Right atrium auricular region (tissue), 2 donors: ENCODE data around the gene MVD. TPM values are rescaled to one million over a fixed set of nuclear protein-coding genes. Genes with fewer than 3 reads are reported as not detected.

Source experiments
- DNase-seq: peaks from one replicate; pipeline ENCODE4 v3.0.0-alpha.2; 2019; ENCODE audit warnings: low spot score
- H3K27ac ChIP-seq, 2 donors: fragments of 200-600 bp; sonication (generic); 1 replicate in 1 of 2; 2 replicates in 1 of 2; pipeline ENCODE4 v1.5.1; 2016 to 2019
- H3K27me3 ChIP-seq, 2 donors: fragments of 200-600 bp; sonication (generic); one replicate each; pipeline versions ENCODE4 v1.5.1 to v1.6.0; 2017 to 2019
- H3K36me3 ChIP-seq: fragments of 200-600 bp; sonication (generic); one replicate; pipeline ENCODE4 v1.5.1; 2016
- H3K4me1 ChIP-seq, 2 donors: fragments of 200-600 bp; sonication (generic); one replicate each; pipeline versions ENCODE4 v1.5.1 to v1.6.0; 2017 to 2019
- H3K4me3 ChIP-seq, 2 donors: fragments of 200-600 bp; sonication (generic); 1 replicate in 1 of 2; 2 replicates in 1 of 2; pipeline ENCODE4 v1.5.1; 2017 to 2019; ENCODE audit warnings: mild to moderate bottlenecking in 1 of 2, moderate library complexity in 1 of 2
- H3K9me3 ChIP-seq, 2 donors: fragments of 200-600 bp; sonication (generic); one replicate each; pipeline ENCODE4 v1.5.1; 2019
- total RNA-seq, 2 donors: library from RNA; depleted of rRNA; stranded (reverse); fragments of >200 nt; gene quantifications; one replicate each; pipeline ENCODE4 v1.1.0, GENCODE V29; 2016
- TF ChIP-seq, protein P1 (sequence below), 2 donors: fragments of 200-600 bp; sonication (generic); IDR thresholded peaks; one replicate each; pipeline ENCODE4 v1.5.1; 2019; ENCODE audit warnings: antibody characterized with exemption in 2 of 2

The MVD gene
- total RNA-seq, 2 donors from 2014 or later: 21.5 to 23.1 TPM

DNA sequence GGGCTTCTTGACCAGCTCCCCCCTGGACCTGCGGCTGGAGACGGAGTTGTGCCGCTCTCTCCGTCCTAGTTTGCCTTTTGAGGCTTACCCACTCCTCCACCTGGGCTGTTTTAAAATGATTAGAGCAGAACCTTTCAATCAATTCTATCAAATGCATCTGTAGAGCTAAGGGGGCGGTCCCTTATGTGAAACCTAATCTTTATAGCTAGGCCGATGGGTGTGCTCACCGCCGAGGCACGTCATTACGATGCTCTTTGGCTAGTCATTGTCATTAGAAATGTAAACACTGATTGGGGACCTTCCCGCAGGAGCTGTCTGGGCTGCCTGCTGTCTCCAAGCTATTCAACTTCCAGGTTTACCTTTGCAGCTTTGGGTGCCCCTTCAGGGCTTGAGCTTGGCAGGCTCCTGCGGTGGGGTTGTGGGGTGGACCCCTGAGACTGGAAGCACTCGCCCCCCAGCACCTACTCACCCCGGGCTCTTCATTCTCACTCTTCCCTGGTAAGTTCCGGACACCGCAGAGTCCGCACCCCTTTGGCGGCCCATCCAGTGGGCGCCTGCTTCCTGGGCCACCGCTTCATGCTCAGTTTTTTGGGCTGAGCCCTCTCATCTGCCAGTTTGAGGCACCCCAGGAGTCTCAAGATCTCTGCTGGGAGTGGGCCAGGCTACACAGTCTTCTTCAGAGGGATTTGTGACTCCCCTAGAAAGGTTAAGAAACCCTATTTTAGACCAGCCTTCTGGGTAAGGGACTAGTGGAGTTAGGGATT is 45.4 kb downstream of the MVD start:
- no peak for DNase-seq
- TF ChIP-seq, protein P1, sequence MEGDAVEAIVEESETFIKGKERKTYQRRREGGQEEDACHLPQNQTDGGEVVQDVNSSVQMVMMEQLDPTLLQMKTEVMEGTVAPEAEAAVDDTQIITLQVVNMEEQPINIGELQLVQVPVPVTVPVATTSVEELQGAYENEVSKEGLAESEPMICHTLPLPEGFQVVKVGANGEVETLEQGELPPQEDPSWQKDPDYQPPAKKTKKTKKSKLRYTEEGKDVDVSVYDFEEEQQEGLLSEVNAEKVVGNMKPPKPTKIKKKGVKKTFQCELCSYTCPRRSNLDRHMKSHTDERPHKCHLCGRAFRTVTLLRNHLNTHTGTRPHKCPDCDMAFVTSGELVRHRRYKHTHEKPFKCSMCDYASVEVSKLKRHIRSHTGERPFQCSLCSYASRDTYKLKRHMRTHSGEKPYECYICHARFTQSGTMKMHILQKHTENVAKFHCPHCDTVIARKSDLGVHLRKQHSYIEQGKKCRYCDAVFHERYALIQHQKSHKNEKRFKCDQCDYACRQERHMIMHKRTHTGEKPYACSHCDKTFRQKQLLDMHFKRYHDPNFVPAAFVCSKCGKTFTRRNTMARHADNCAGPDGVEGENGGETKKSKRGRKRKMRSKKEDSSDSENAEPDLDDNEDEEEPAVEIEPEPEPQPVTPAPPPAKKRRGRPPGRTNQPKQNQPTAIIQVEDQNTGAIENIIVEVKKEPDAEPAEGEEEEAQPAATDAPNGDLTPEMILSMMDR (IDR thresholded peaks at IDR 0.05): no peak
- Histone ChIP-seq H3K4me3 (no peak overlapping the region), H3K27ac (no peak overlapping the region), H3K36me3 (peaks cover 22% of the 10 kb centered on the region), H3K27me3 (no peaks in the 10 kb centered on the region), H3K4me1 (peaks cover 0 to 21% of the 10 kb centered on the region in 2 donors), H3K9me3 (no peaks in the 10 kb centered on the region)

DNA sequence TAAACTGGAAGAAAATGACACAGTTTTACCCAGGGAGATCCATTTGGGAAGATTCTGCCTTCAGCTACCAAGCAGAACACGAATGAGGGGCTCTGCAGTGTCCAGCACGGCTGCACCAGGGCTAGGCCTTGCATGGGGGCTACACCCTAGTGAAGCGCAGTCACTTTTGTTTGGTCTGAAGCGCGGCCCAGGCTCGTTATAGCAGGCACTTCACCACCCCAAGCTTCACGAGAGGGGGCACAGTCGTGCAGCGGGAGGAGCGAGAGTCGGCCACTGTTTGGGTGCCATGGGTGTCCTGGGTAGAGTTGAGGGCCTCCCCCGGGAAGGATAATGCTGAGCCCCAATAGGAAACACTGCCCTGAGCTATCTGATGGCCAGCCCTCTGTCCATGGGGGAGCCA is 46.2 kb downstream of the MVD start:
- TF ChIP-seq, protein P1 (IDR thresholded peaks at IDR 0.05): no peak
- Histone ChIP-seq H3K27ac (no peak overlapping the region), H3K27me3 (no peaks in the 10 kb centered on the region), H3K36me3 (peaks cover 17% of the 10 kb centered on the region), H3K4me1 (peaks cover 0 to 21% of the 10 kb centered on the region in 2 donors), H3K9me3 (no peaks in the 10 kb centered on the region), H3K4me3 (no peak overlapping the region)
- no peak for DNase-seq

DNA sequence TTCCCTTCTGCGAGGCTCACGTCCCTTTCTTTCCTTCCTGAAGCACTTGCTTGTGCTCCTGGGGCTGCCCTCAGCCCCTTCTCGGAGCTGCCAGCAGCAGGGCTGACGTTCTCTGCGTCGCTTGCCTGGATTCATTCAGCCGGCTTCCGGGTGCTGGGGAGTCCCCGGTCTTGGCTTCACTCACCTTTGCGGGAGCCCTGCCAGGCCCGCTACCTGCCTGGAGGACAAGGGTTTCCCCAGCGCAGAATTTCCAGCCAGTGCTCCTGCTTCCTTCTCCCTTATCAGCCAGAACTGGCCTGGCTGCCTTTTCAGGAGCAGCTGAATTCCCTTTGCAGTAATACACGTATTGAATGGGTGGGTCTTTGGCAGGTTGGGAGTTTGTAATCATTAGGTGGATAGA is 46.6 kb downstream of the MVD start:
- Histone ChIP-seq H3K36me3 (peaks cover 17% of the 10 kb centered on the region), H3K27ac (no peak overlapping the region), H3K4me1 (peaks cover 0 to 21% of the 10 kb centered on the region in 2 donors), H3K9me3 (no peaks in the 10 kb centered on the region), H3K4me3 (no peak overlapping the region), H3K27me3 (no peaks in the 10 kb centered on the region)
- no peak for DNase-seq
- TF ChIP-seq, protein P1 (IDR thresholded peaks at IDR 0.05): no peak

DNA sequence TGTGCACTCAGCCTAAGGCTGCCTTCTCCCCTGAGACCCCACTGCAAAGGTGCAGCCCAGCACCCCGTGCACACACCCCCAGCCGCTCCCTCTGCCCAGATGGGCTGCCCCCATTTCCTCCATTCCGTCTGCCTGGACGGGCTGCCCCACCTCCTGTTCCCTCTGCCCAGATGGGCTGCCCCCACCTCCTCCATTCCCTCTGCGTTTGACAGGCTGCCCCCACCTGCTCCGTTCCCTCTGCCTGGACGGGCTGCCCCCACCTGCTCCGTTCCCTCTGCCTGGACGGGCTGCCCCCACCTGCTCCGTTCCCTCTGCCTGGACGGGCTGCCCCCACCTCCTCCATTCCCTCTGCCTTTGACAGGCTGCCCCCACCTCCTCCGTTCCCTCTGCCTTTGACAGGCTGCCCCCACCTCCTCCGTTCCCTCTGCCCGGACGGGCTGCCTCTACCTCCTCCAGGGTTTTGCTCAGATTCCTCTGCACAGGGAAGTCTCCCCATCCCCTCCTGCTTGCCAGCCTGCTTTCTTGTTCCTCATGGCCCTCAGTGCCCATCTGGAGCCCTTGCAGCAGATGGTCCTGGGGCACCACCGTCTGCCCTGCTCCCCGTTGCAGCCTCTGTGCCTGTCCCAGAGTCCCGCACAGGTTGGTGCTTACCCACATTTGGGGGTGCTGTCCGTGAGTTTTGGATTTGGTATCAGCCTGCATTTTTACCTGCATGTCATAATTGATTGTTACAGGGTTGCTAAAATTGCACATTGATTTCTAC is 47.9 kb downstream of the MVD start:
- DNase-seq: no peak
- Histone ChIP-seq H3K4me1 (peaks cover 0 to 21% of the 10 kb centered on the region in 2 donors), H3K9me3 (no peaks in the 10 kb centered on the region), H3K36me3 (peaks cover 29% of the 10 kb centered on the region), H3K4me3 (no peak overlapping the region), H3K27me3 (no peaks in the 10 kb centered on the region), H3K27ac (no peak overlapping the region)
- TF ChIP-seq, protein P1 (IDR thresholded peaks at IDR 0.05): no peak

DNA sequence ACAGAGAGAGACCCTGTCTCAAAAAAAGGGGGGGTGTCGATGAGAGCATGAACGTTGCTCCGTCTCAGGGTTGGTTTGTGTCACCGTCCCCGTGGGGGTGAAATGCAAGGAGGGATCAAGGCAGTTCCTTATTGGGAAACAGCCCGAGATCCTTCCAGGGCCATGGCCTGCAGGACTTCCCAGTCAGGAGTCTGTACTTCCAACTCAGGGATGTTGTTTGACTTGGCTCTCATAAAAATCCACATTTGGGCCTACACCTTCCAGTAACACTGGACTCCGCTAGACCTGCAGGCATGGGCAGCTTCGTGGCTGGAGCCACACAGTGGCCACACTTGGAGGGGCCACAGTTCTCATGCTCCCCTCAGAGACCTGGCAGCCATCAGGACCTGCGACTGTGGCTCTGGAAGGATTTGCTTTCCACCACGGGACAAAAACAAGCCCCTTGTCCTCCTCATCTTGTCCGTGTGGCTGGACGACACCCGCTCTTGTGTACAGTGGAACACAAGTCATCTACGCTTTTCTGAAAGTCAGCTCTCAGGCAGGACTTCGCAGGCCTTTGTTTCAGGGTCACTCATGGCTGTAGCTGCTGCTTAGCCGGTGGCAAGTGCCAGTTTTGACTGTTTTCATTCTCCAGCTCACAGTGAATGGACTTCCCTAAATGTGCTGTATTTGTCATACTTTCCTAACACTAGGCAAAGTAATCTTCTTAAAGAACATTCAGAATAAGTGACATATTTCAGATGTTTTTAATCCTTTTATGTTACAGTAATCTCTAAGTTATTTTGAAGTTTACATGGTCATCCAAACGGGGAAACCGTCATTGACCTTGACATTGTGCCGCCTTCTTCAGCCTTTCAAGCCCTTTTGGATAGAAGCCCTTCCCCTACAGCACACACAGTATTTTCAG is 48.7 kb downstream of the MVD start:
- Histone ChIP-seq H3K9me3 (no peaks in the 10 kb centered on the region), H3K4me3 (no peak overlapping the region), H3K4me1 (peaks cover 0 to 17% of the 10 kb centered on the region in 2 donors), H3K27ac (no peak overlapping the region), H3K36me3 (peaks cover 38% of the 10 kb centered on the region), H3K27me3 (no peaks in the 10 kb centered on the region)
- TF ChIP-seq, protein P1 (IDR thresholded peaks at IDR 0.05): no peak
- no peak for DNase-seq
